IMR-90 (cell line): ENCODE results near the gene HERC5. TPM values are rescaled to one million over a fixed set of nuclear protein-coding genes. Genes with fewer than 3 reads are reported as not detected.

Experiments
- ATAC-seq: fragments of 200-7000 bp; cut with Tn5 transposase; 2 replicates; pipeline ENCODE4 v1.9.1; 2020; ENCODE audit warnings: low read depth, mild to moderate bottlenecking, moderate library complexity
- BruUV-seq: library from RNA; stranded (reverse); fragments of 400-500 nt; replicated peaks from 2 replicates; lab custom pipeline; 2021; lab: Mats Ljungman, UMichigan
- CTCF ChIA-PET: fragments of 300-600 bp; formaldehyde crosslinking; extraction: SDS; loops from one replicate; lab custom pipeline; 2021; ENCODE audit warnings: antibody characterized with exemption; lab: Yijun Ruan, JAX
- POLR2A ChIA-PET: fragments of 300-600 bp; sonication (Branson Sonifier 250); formaldehyde crosslinking; loops from one replicate; lab custom pipeline; 2022; ENCODE audit warnings: antibody characterized with exemption; ENCODE audit not compliant: unreplicated experiment; lab: Charles Lee
- DNase-seq: peaks from one replicate; pipeline ENCODE4 v3.0.0; 2013
- H2AFZ ChIP-seq: replicated peaks from 2 replicates; pipeline ENCODE3; 2013; ENCODE audit warnings: low read length, mild to moderate bottlenecking; ENCODE audit not compliant: poor library complexity
- H2AK5ac ChIP-seq: 2 replicates; pipeline ENCODE4 v1.6.1; 2013; ENCODE audit warnings: low read depth, low read length, inconsistent platforms
- H2AK9ac ChIP-seq: replicated peaks from 2 replicates; pipeline ENCODE3; 2013; ENCODE audit warnings: mild to moderate bottlenecking, low read depth, low read length, moderate library complexity; ENCODE audit not compliant: poor library complexity
- H2BK120ac ChIP-seq: 2 replicates; pipeline ENCODE4 v1.6.1; 2013; ENCODE audit warnings: low read depth, low read length, inconsistent platforms
- H2BK15ac ChIP-seq: 3 replicates; pipeline ENCODE4 v1.6.1; 2013; ENCODE audit warnings: low read depth, low read length, inconsistent platforms
- H2BK20ac ChIP-seq: 2 replicates; pipeline ENCODE4 v1.6.1; 2013; ENCODE audit warnings: low read depth, mild to moderate bottlenecking, inconsistent platforms, low read length, moderate library complexity
- H2BK5ac ChIP-seq: 2 replicates; pipeline ENCODE4 v1.6.1; 2013; ENCODE audit warnings: mild to moderate bottlenecking, low read depth, low read length, inconsistent platforms; ENCODE audit not compliant: poor library complexity, severe bottlenecking
- H3K14ac ChIP-seq: replicated peaks from 2 replicates; pipeline ENCODE4 v1.6.1; 2013; ENCODE audit warnings: low read depth, low read length, inconsistent platforms
- H3K18ac ChIP-seq: 2 replicates; pipeline ENCODE4 v1.6.1; 2013; ENCODE audit warnings: low read depth, low read length, control low read depth
- H3K23ac ChIP-seq: 2 replicates; pipeline ENCODE4 v1.6.1; 2013; ENCODE audit warnings: low read depth, low read length, inconsistent platforms
- H3K27ac ChIP-seq: 2 replicates; pipeline ENCODE4 v1.5.1; 2013; ENCODE audit warnings: mild to moderate bottlenecking, control low read depth, low read length; ENCODE audit not compliant: insufficient read depth
- H3K27me3 ChIP-seq: 2 replicates; pipeline ENCODE4 v1.6.1; 2013; ENCODE audit warnings: low read length; ENCODE audit not compliant: control insufficient read depth, insufficient read depth
- H3K36me3 ChIP-seq: 2 replicates; pipeline ENCODE4 v1.6.1; 2013; ENCODE audit warnings: low read length, mixed read lengths; ENCODE audit not compliant: control insufficient read depth, insufficient read depth
- H3K4ac ChIP-seq: 2 replicates; pipeline ENCODE4 v1.6.1; 2013; ENCODE audit warnings: low read depth, low read length, inconsistent platforms
- H3K4me1 ChIP-seq: 2 replicates; pipeline ENCODE4 v1.6.1; 2013; ENCODE audit warnings: low read length, mixed read lengths; ENCODE audit not compliant: control insufficient read depth, insufficient read depth
- H3K4me2 ChIP-seq: 2 replicates; pipeline ENCODE4 v1.6.1; 2013; ENCODE audit warnings: low read depth, mild to moderate bottlenecking, control low read depth, low read length, moderate library complexity
- H3K4me3 ChIP-seq: 2 replicates; pipeline ENCODE4 v1.5.1; 2013; ENCODE audit warnings: low read depth, mild to moderate bottlenecking, control low read depth, low read length, moderate library complexity; ENCODE audit not compliant: insufficient read depth
- H3K56ac ChIP-seq: 2 replicates; pipeline ENCODE4 v1.6.1; 2013; ENCODE audit warnings: low read length, inconsistent platforms; ENCODE audit not compliant: insufficient read depth; ENCODE audit errors: extremely low read depth
- H3K79me1 ChIP-seq, 2 experiments: 2 replicates each; pipeline ENCODE4 v1.6.1; 2013; ENCODE audit warnings: low read length in 2 of 2, inconsistent platforms in 1 of 2, low read depth in 1 of 2
- H3K9ac ChIP-seq: 2 replicates; pipeline ENCODE4 v1.6.1; 2013; ENCODE audit warnings: low read depth, low read length, control low read depth
- H3K9me1 ChIP-seq: 2 replicates; pipeline ENCODE4 v1.6.1; 2013; ENCODE audit warnings: low read length, inconsistent platforms; ENCODE audit not compliant: insufficient read depth
- H3K9me3 ChIP-seq: 2 replicates; pipeline ENCODE4 v1.6.1; 2013; ENCODE audit warnings: low read length; ENCODE audit not compliant: control insufficient read depth, insufficient read depth
- H4K20me1 ChIP-seq: 2 replicates; pipeline ENCODE4 v1.6.1; 2013; ENCODE audit warnings: low read length, inconsistent platforms; ENCODE audit not compliant: insufficient read depth
- H4K5ac ChIP-seq: 2 replicates; pipeline ENCODE4 v1.6.1; 2013; ENCODE audit warnings: mild to moderate bottlenecking, low read depth, low read length, control low read depth
- H4K8ac ChIP-seq, 2 experiments: 2 replicates each; pipeline ENCODE4 v1.6.1; 2013; ENCODE audit warnings: low read depth in 2 of 2, low read length in 2 of 2, control low read depth in 1 of 2, inconsistent platforms in 1 of 2
- H4K91ac ChIP-seq: 2 replicates; pipeline ENCODE4 v1.6.1; 2013; ENCODE audit warnings: low read depth, low read length, inconsistent platforms; ENCODE audit not compliant: insufficient read depth
- CHD1 ChIP-seq: IDR thresholded peaks from 2 replicates; pipeline ENCODE4 v1.6.1; 2012; ENCODE audit warnings: low read depth, low read length, improper control_type of control experiment
- CTCF ChIP-seq: conservative IDR thresholded peaks from 2 replicates; pipeline ENCODE4 v1.5.1; 2012; ENCODE audit warnings: mild to moderate bottlenecking, low read depth, low read length, improper control_type of control experiment
- ELK1 ChIP-seq: fragments of 150-350 bp; IDR thresholded peaks from 2 replicates; pipeline ENCODE4 v1.6.1; 2016; ENCODE audit warnings: low read depth, mild to moderate bottlenecking, low read length, moderate library complexity, borderline replicate concordance
- FOS ChIP-seq: fragments of 150-350 bp; IDR thresholded peaks from 2 replicates; pipeline ENCODE4 v1.6.1; 2016; ENCODE audit warnings: low read depth, low read length
- MAFK ChIP-seq: IDR thresholded peaks from 2 replicates; pipeline ENCODE4 v1.6.1; 2012; ENCODE audit warnings: low read depth, low read length, improper control_type of control experiment
- MAZ ChIP-seq: IDR thresholded peaks from 2 replicates; pipeline ENCODE4 v1.6.1; 2012; ENCODE audit warnings: low read depth, mild to moderate bottlenecking, low read length, improper control_type of control experiment, moderate library complexity, borderline replicate concordance
- RFX5 ChIP-seq: IDR thresholded peaks from 2 replicates; pipeline ENCODE4 v1.8.0; 2012; ENCODE audit warnings: low read depth, mild to moderate bottlenecking, low read length, moderate library complexity
- SMC3 ChIP-seq: fragments of 150-350 bp; IDR thresholded peaks from 2 replicates; pipeline ENCODE4 v1.6.1; 2016; ENCODE audit warnings: low read depth, mild to moderate bottlenecking, antibody characterized with exemption, low read length, moderate library complexity
- WGBS, 2 experiments: methylation state at CpG; one replicate each; pipeline versions ENCODE4 v1.1.5 to v1.1.7; 2013; ENCODE audit warnings: missing lambda C conversion rate in 2 of 2; ENCODE audit not compliant: insufficient read length in 1 of 2; ENCODE audit errors: extremely low coverage in 2 of 2; 5-methylcytosine and 5-hydroxymethylcytosine counted together
- dilution Hi-C: fragments of 300-500 bp; cut with HindIII; formaldehyde crosslinking; loops from one replicate; pipeline ENCODE4 v1.14.3; 2018; ENCODE audit warnings: low sequenced_read_pairs; ENCODE audit not compliant: unreplicated experiment
- in situ Hi-C: fragments of 300-500 bp; cut with MboI; formaldehyde crosslinking; loops from 3 replicates; pipeline ENCODE4 v1.14.3; 2019; ENCODE audit warnings: low sequenced_read_pairs, inconsistent platforms, mixed read lengths
- intact Hi-C: fragments of 100-400 bp; cut with micrococcal nuclease; formaldehyde crosslinking; loops from 2 replicates; pipeline ENCODE4 v1.10.0; 2022
- polyA plus RNA-seq, 3 experiments: library from polyadenylated mRNA; depleted of rRNA; stranded (reverse); fragments of >200 nt; gene quantifications; 2 replicates each; pipeline ENCODE4 v1.2.3, GENCODE V29; 2012; ENCODE audit warnings: low replicate concordance in 1 of 3
- total RNA-seq: library from RNA; depleted of rRNA; stranded (reverse); fragments of >200 nt; gene quantifications from 2 replicates; pipeline ENCODE4 v1.2.3, GENCODE V29; 2012

HERC5 gene
- total and polyA plus RNA-seq, 2 of the 4 experiments (the other 2 are of a cell fraction), result under 0.01 TPM; not detected in 1

- Histone ChIP-seq H3K4me3 (no peak overlapping the region), H3K9ac (no peak overlapping the region), H3K14ac (no peak overlapping the region), H2BK15ac (no peak overlapping the region), H2AFZ (no peak overlapping the region), H2AK9ac (no peak overlapping the region), H3K4me1 (no peaks in the 10 kb centered on the region), H4K20me1 (no peaks in the 10 kb centered on the region), H2BK5ac (no peak overlapping the region), H2AK5ac (no peak overlapping the region), H3K4ac (no peak overlapping the region), H3K4me2 (no peak overlapping the region), H4K5ac (no peak overlapping the region), H3K9me3 (no peaks in the 10 kb centered on the region), H3K9me1 (no peaks in the 10 kb centered on the region; the same call in 1 of the 2 replicates), H4K91ac (no peak overlapping the region), H3K56ac (no peak overlapping the region), H3K27me3 (no peaks in the 10 kb centered on the region), H2BK20ac (no peak overlapping the region), H3K23ac (no peak overlapping the region), H2BK120ac (no peak overlapping the region), H3K36me3 (no peaks in the 10 kb centered on the region), H3K27ac (no peak overlapping the region), H4K8ac (no peak overlapping the region), H3K18ac (no peak overlapping the region), H3K79me1 (no peaks in the 10 kb centered on the region)
- DNase-seq, result no peak
- TF ChIP-seq CTCF (no peak), FOS (no peak), MAZ (no peak), CHD1 (no peak), ELK1 (no peak), MAFK (no peak), SMC3 (no peak), RFX5 (no peak)
- in situ Hi-C loops, result no loop called here
- CTCF ChIA-PET, result interaction anchor here (1.0 kb wide), 1 partner anchor 41 kb away, joined by 3 read pairs; the partner anchor contains the start of gene HERC6
- intact Hi-C loops, result no loop called here
- dilution Hi-C loops, result no loop called here
- POLR2A ChIA-PET, result no interaction called here
- WGBS, 2 experiments, result no CpG with 5 or more reads among the region's 5 CpGs
- ATAC-seq, result no peak
- no TSS peak for BruUV-seq
These were observed 37.0 kb upstream of the HERC5 start for GRCh38 chr4:88419874-88420273.
